ENCODE data around the gene MKNK1.

- TF ChIP-seq, protein P1, sequence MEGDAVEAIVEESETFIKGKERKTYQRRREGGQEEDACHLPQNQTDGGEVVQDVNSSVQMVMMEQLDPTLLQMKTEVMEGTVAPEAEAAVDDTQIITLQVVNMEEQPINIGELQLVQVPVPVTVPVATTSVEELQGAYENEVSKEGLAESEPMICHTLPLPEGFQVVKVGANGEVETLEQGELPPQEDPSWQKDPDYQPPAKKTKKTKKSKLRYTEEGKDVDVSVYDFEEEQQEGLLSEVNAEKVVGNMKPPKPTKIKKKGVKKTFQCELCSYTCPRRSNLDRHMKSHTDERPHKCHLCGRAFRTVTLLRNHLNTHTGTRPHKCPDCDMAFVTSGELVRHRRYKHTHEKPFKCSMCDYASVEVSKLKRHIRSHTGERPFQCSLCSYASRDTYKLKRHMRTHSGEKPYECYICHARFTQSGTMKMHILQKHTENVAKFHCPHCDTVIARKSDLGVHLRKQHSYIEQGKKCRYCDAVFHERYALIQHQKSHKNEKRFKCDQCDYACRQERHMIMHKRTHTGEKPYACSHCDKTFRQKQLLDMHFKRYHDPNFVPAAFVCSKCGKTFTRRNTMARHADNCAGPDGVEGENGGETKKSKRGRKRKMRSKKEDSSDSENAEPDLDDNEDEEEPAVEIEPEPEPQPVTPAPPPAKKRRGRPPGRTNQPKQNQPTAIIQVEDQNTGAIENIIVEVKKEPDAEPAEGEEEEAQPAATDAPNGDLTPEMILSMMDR (IDR thresholded peaks at IDR 0.05): no peak
- TF ChIP-seq EZH2 (IDR thresholded peaks at IDR 0.05; ENCODE audit: borderline replicate concordance, insufficient read depth, low read depth, low read length, poor library complexity, severe bottlenecking): no peak
Observed at GRCh38 chr1:46556822-46557221, 47.2 kb downstream of the MKNK1 start.
